Right ventricle myocardium inferior (tissue), 1 donor: ENCODE data around the gene SLIT3. TPM values are rescaled to one million over a fixed set of nuclear protein-coding genes. Genes with fewer than 3 reads are reported as not detected.
A peak's percentile ranks its signal among the peaks of the same experiment; 100 is the strongest.

Experiments
- ATAC-seq: fragments of 200-7000 bp; cut with Tn5 transposase; one replicate; pipeline ENCODE4 v1.9.1; 2020; ENCODE audit warnings: mild to moderate bottlenecking, moderate library complexity
- DNase-seq: peaks from one replicate; pipeline ENCODE4 v3.0.0; 2021; ENCODE audit errors: missing footprints
- intact Hi-C: fragments of 100-400 bp; cut with DNase I; formaldehyde crosslinking; loops from one replicate; pipeline ENCODE4 v1.11.0; 2022
- total RNA-seq: library from RNA; stranded (reverse); fragmentation: NEBNext Ultra II Directional; extraction: Animal tissue kit (Norgen Biotek cat#: 25700); gene quantifications from one replicate; pipeline ENCODE4 v1.2.1, GENCODE V29; 2021
- donor health status: DM: no; HTN: yes; CAD: no; lungs with severe emphysema.

Gene SLIT3
- total RNA-seq, 1 donor from 2014 or later: 12.4 TPM

DNA sequence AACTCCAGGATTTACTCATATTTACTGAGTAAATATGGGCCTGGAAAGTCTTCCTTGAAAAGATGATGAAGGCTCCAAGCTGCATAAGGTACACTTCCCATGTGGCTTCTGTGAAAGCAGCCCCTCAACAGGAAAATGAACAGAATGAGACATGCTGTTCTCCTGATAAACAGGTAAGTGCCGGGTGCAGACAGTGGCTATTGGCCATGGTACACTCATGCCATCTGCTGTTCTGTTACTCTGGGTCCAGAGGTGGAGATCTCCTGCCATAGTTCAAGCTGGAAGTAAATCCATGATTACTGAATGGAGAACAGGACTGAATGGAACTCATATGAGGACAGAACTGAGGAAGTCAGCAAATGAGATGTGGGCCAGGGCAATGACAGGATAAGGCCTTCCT, 103.6 kb downstream of the SLIT3 start:
- intact Hi-C loops: loop anchor here (5.0 to 10.0 kb wide), 4 partner anchors 80 to 513 kb away; no protein-coding TSS in a partner anchor
- ATAC-seq (peak; percentile 78), DNase-seq (no peak)

DNA sequence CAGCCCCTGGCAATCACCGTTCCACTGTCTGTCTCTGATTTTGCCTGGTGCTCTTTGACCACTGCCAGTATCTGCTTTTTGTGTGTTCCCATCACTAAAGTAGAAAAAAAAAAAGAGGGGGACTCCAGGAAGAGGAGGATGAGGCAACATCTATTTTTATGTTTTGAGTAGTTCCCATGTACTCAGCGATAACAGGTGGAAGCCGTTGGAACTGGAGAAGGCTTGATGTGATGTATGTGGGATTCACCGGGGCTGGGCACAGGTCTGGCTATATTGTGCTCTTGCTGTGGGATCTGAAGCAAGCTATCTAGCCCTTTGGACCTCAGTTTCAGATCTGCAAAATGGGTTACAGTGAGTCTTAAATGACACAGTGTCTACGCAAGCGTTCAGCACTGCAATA, 104.9 kb downstream of the SLIT3 start:
- ATAC-seq: no peak
- no peak for DNase-seq
- intact Hi-C loops: loop anchor here (5.0 to 10.0 kb wide), 4 partner anchors 79 to 511 kb away; no protein-coding TSS in a partner anchor

DNA sequence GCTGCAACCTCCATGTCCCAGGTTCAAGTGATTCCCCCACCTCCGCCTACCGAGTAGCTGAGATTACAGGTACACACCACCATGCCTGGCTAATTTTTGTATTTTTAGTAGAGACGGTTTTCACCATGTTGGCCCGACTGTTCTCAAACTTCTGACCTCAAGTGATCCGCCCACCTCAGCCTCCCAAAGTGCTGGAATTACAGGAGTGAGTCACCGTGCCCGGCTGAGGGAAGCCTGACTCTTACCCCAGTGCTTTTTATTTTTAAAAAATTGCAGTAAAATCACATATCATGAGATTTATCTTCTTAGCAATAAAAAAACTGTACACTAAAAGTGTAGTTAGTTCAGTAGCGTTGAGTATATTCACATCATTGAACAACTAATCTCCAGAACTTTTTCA, 105.3 kb downstream of the SLIT3 start:
- DNase-seq: no peak
- intact Hi-C loops: loop anchor here (5.0 to 10.0 kb wide), 4 partner anchors 78 to 511 kb away; no protein-coding TSS in a partner anchor
- no peak for ATAC-seq

DNA sequence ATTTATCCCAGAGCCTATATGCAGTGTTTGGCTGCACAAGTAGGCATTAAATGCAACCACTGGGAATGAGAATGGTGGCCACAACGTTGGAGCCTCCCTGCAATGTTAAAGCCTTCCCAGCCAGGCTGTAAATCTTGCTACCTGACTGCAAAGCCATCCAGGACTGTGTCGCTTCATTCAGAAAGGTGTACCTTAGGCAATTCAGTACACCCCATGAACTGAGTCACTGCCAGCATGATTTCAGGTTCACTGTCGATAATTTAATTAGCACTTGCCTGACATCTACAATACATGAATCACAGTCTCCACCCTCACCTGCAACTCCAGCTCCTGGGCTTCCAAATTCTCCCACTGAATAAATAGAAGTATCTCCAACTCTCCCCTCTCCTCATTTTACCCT, 108.4 kb downstream of the SLIT3 start:
- DNase-seq (no peak), ATAC-seq (no peak)
- intact Hi-C loops: loop anchor here (10.0 kb wide), 1 partner anchor 508 kb away; no protein-coding TSS in a partner anchor

DNA sequence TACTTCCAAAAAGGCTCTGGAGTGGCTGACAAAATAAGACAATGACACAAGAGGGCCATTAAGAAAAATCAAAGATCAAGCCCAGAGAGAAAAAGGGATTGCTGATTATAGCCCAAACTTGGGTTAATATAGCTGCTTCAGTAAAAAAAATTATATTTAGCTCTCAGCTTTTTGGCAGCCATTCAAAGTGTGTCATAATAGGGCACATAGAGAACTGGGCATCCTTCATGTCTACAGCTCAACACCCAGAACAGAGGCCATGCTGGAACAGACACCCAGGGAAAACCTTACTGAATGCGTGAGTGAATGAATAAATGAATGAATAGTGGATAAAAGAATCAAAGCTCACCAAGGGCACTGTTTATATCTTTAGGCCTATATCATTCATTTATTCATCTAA, 110.1 kb downstream of the SLIT3 start:
- ATAC-seq (no peak), DNase-seq (no peak)
- intact Hi-C loops: loop anchor here (10.0 kb wide), 1 partner anchor 506 kb away; no protein-coding TSS in a partner anchor

- ATAC-seq: peak; percentile 62
- intact Hi-C loops: no loop called here
- DNase-seq: no peak
Measured at GRCh38 chr5:169185626-169186025, 115.3 kb downstream of the SLIT3 start.

- no peak for ATAC-seq
- intact Hi-C loops: no loop called here
Measured at GRCh38 chr5:169183576-169183975, 117.4 kb downstream of the SLIT3 start.

GRCh38 chr5:169182797-169183196, 118.1 kb downstream of the SLIT3 start:
- DNase-seq: no peak
- ATAC-seq: no peak
- intact Hi-C loops: no loop called here

More at GRCh38 chr5:169183576-169183975, 117.4 kb downstream of the SLIT3 start:
- no peak for DNase-seq

DNA sequence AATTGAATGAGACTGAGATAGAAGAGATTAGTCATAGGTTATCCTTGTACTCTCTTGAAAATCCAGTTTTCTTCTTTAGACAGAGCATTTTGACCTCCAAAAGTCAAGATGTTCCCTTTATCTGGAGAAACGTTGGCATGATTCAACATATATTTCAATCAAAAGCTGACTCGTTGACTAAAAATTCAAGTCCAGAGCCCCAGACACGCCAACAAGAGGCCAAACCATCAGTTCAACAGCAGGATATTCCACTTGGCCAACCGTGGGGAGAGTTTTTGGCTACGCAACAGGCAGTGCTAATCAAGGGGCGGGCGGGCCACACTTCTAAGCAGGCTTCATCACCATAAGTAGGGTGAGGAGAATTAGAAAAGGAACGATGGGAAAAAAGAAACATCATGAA, 119.1 kb downstream of the SLIT3 start:
- no peak for DNase-seq
- no peak for ATAC-seq
- intact Hi-C loops: no loop called here

DNA sequence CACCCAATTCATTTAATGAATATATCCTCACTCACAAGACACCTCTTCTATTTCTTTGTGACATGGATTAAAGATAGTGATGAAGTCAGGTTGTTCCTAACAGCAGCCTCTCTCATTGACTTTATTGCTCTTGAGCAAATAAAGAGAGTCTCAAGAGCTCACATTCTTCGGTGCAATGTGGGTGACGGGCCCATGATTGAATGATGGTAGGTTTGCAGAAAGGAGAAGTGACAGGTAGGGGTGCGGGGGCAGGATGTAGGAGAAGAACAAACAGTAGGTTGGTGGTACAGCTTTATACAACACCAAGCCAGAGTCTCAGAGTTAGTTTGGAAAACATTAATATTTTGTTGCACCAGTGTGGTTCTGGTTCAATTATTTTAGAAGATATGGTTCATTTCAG, 122.2 kb downstream of the SLIT3 start:
- ATAC-seq (no peak), DNase-seq (no peak)
- intact Hi-C loops: no loop called here

DNA sequence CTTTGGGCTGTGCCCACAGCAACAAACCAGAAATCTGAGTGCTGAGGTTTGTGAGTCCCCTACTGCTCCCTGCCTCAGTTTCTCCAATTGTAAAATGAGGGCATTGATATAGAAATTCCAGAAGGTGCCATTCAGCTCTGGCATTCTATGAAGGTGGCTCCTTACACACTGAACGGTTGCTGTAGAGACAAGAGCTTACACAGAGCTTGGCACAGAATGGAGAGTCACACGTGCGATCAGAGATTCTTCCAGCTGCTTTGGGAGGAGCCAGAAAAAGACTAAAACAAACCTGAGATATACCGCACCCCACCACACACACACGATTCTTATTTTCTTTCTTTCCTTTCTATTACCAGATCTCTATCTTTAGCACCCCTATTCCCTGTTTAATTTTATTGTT, 122.7 kb downstream of the SLIT3 start:
- intact Hi-C loops: no loop called here
- DNase-seq (no peak), ATAC-seq (no peak)

- intact Hi-C loops: no loop called here
- ATAC-seq: no peak
- DNase-seq: no peak
Measured at GRCh38 chr5:169176709-169177694, 123.9 kb downstream of the SLIT3 start.

DNA sequence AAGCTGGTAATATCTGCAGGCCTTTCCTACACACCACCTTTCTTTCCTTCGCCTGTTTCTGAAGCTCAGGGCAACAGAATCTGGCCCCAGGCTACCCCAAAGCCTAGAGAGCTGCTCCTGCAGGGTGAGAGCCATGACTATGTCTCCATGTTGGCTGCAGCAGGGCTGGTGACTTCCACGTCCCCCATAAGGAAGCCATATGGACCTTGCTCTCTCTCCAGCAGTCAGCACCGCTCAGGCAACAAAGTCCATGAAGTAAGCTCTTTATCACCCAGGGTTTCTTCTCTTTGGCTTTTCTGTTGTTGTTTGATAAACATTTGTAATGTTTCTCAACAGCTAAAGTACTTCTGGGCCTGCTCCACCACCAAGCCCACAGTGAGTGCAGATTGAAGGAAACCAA, 125.2 kb downstream of the SLIT3 start:
- ATAC-seq (no peak), DNase-seq (no peak)
- intact Hi-C loops: no loop called here

- intact Hi-C loops: no loop called here
- ATAC-seq (no peak), DNase-seq (no peak)
Measured at GRCh38 chr5:169174923-169175322, 126.0 kb downstream of the SLIT3 start.

- ATAC-seq: no peak
- DNase-seq: no peak
- intact Hi-C loops: no loop called here
Measured at GRCh38 chr5:169173372-169173771, 127.6 kb downstream of the SLIT3 start.

- DNase-seq (no peak), ATAC-seq (no peak)
- intact Hi-C loops: no loop called here
Measured at GRCh38 chr5:169171515-169171914, 129.4 kb downstream of the SLIT3 start.

GRCh38 chr5:169169783-169170182, 131.2 kb downstream of the SLIT3 start:
- no peak for DNase-seq
- ATAC-seq: no peak
- intact Hi-C loops: no loop called here

- no peak for DNase-seq
- no peak for ATAC-seq
- intact Hi-C loops: no loop called here
Measured at GRCh38 chr5:169168280-169168679, 132.7 kb downstream of the SLIT3 start.

- no peak for ATAC-seq
- DNase-seq: no peak
- intact Hi-C loops: no loop called here
Measured at GRCh38 chr5:169166078-169166477, 134.9 kb downstream of the SLIT3 start.

- ATAC-seq (no peak), DNase-seq (no peak)
- intact Hi-C loops: no loop called here
Measured at GRCh38 chr5:169165052-169165451, 135.9 kb downstream of the SLIT3 start.
